GM06990 (cell line): ENCODE data around the gene DNM1.

Experiments used
- DNase-seq: peaks from one replicate; pipeline ENCODE4 v3.0.0-alpha.2; 2011; ENCODE audit not compliant: insufficient read length; ENCODE audit errors: extremely low read depth
- H3K27me3 ChIP-seq: replicated peaks from 2 replicates; pipeline ENCODE4 v1.6.0; 2011; ENCODE audit warnings: low read length; ENCODE audit not compliant: control insufficient read depth, insufficient read depth
- H3K36me3 ChIP-seq: 2 replicates; pipeline ENCODE4 v1.5.1; 2011; ENCODE audit warnings: low read length; ENCODE audit not compliant: control insufficient read depth, insufficient read depth
- H3K4me3 ChIP-seq: replicated peaks from 2 replicates; pipeline ENCODE4 v1.5.1; 2011; ENCODE audit warnings: low read depth, mild to moderate bottlenecking, control low read depth, low read length
- CTCF ChIP-seq: IDR thresholded peaks from 2 replicates; pipeline ENCODE4 v1.5.1; 2011; ENCODE audit warnings: low read length, control low read depth, mild to moderate bottlenecking, inconsistent platforms; ENCODE audit not compliant: insufficient read depth, poor library complexity, severe bottlenecking

DNM1 gene

GRCh38 chr9:128160603-128160987 is 42.6 kb upstream of the DNM1 start:
- DNase-seq: no peak
- H3K36me3 ChIP-seq: peaks cover 6% of the 10 kb centered on the region
- no peaks in the 10 kb centered on the region for H3K27me3 ChIP-seq
- no peak for TF ChIP-seq CTCF
- peak overlapping the region; percentile 80 for H3K4me3 ChIP-seq

GRCh38 chr9:128161215-128161902 is 41.8 kb upstream of the DNM1 start:
- Histone ChIP-seq H3K4me3 (peak overlapping the region; percentile 80), H3K36me3 (peaks cover 10% of the 10 kb centered on the region), H3K27me3 (no peaks in the 10 kb centered on the region)
- no peak for DNase-seq
- no peak for TF ChIP-seq CTCF

- no peak for DNase-seq
- Histone ChIP-seq H3K27me3 (no peaks in the 10 kb centered on the region), H3K36me3 (peaks cover 17% of the 10 kb centered on the region), H3K4me3 (no peak overlapping the region)
- no peak for TF ChIP-seq CTCF
Observed at GRCh38 chr9:128162215-128163026, 40.8 kb upstream of the DNM1 start.

- peaks cover 21% of the 10 kb centered on the region for H3K36me3 ChIP-seq
- H3K4me3 ChIP-seq: no peak overlapping the region
- no peak for DNase-seq
- no peak for TF ChIP-seq CTCF
- no peaks in the 10 kb centered on the region for H3K27me3 ChIP-seq
Observed at GRCh38 chr9:128163027-128163515, 40.1 kb upstream of the DNM1 start.

GRCh38 chr9:128163523-128164306 is 39.5 kb upstream of the DNM1 start:
- no peak for DNase-seq
- Histone ChIP-seq H3K4me3 (no peak overlapping the region), H3K36me3 (peaks cover 23% of the 10 kb centered on the region), H3K27me3 (no peaks in the 10 kb centered on the region)
- TF ChIP-seq CTCF: no peak
